ENCODE measurements around the gene RCN1. TPM values are rescaled to one million over a fixed set of nuclear protein-coding genes. Genes with fewer than 3 reads are reported as not detected.

RCN1 gene
- total and polyA plus RNA-seq, 2 donors from 2014 or later, result 82.0 to 85.0 TPM

DNA sequence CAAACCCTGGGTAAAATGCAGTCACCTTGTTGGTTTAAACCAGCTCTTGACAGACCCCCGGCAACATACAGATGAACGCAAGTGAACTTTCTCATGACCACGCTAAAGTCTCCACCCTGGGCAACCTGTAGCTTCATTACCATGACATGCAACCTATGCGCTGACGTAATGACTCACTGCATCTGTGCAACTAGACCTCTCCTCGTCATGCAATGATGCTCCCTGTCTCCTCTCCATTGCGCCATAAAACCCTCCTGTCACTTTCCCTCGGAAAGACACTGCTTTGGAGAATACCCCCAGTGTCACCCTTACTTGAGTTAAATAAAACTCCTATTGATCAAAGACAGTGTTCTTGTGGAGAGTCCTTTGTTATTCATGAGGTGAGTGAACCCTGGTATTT, 52.5 kb downstream of the RCN1 start:
- intact Hi-C loops (cut with DNase I), result no loop called here
- FAIRE-seq (no peak), DNase-seq (no peak)
- H3K36me3 ChIP-seq (ENCODE audit: control insufficient read depth in 2 of 3, insufficient read depth in 3 of 3, low read length in 3 of 3), result no peaks in the 10 kb centered on the region
- no peaks in the 10 kb centered on the region for H3K4me1 ChIP-seq (ENCODE audit: control insufficient read depth in 2 of 3, insufficient read depth in 2 of 3, low read depth in 1 of 3, low read length in 3 of 3)
- TF ChIP-seq, protein P1, sequence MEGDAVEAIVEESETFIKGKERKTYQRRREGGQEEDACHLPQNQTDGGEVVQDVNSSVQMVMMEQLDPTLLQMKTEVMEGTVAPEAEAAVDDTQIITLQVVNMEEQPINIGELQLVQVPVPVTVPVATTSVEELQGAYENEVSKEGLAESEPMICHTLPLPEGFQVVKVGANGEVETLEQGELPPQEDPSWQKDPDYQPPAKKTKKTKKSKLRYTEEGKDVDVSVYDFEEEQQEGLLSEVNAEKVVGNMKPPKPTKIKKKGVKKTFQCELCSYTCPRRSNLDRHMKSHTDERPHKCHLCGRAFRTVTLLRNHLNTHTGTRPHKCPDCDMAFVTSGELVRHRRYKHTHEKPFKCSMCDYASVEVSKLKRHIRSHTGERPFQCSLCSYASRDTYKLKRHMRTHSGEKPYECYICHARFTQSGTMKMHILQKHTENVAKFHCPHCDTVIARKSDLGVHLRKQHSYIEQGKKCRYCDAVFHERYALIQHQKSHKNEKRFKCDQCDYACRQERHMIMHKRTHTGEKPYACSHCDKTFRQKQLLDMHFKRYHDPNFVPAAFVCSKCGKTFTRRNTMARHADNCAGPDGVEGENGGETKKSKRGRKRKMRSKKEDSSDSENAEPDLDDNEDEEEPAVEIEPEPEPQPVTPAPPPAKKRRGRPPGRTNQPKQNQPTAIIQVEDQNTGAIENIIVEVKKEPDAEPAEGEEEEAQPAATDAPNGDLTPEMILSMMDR (IDR thresholded peaks at IDR 0.05; ENCODE audit: borderline replicate concordance, extremely low read depth, insufficient read depth), result no peak
- H3K27ac ChIP-seq (ENCODE audit: low read depth in 2 of 2, low read length in 2 of 2), result no peak overlapping the region
- no peaks in the 10 kb centered on the region for H3K27me3 ChIP-seq (ENCODE audit: control insufficient read depth, insufficient read depth, low read length)
- H3K9me3 ChIP-seq (ENCODE audit: control insufficient read depth in 2 of 3, insufficient read depth in 1 of 3, low read length in 3 of 3), result no peaks in the 10 kb centered on the region
- H3K4me3 ChIP-seq (ENCODE audit: low read length in 3 of 3), result no peak overlapping the region
- no peak overlapping the region for H3K9ac ChIP-seq (ENCODE audit: low read length in 3 of 3)

DNA sequence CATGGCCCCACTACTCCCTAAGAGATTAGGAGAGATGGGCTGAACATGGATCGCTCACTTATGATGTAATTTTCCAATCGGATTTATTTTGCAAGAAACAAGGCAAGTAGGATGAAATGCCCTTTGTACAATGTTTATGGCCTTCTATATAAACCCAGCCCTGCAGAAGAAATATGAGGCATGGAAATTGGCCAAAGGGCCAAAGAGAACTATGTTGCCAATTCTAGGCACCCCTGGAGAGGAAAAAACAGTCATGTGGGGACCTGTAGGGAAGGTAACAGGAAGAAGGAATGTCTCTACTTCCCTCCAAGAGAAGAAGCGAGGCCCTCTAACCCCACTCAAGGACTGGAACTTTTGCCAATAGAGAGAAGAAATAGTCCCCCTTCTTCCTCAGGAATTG, 54.4 kb downstream of the RCN1 start:
- no peak overlapping the region for H3K9ac ChIP-seq (ENCODE audit: low read length in 3 of 3)
- H3K4me1 ChIP-seq (ENCODE audit: control insufficient read depth in 2 of 3, insufficient read depth in 2 of 3, low read depth in 1 of 3, low read length in 3 of 3), result no peaks in the 10 kb centered on the region
- H3K27ac ChIP-seq (ENCODE audit: low read depth in 2 of 2, low read length in 2 of 2), result no peak overlapping the region
- no peaks in the 10 kb centered on the region for H3K27me3 ChIP-seq (ENCODE audit: control insufficient read depth, insufficient read depth, low read length)
- no peak overlapping the region for H3K4me3 ChIP-seq (ENCODE audit: low read length in 3 of 3)
- DNase-seq (no peak), FAIRE-seq (no peak)
- intact Hi-C loops (cut with DNase I), result no loop called here
- H3K36me3 ChIP-seq (ENCODE audit: control insufficient read depth in 2 of 3, insufficient read depth in 3 of 3, low read length in 3 of 3), result no peaks in the 10 kb centered on the region
- no peaks in the 10 kb centered on the region for H3K9me3 ChIP-seq (ENCODE audit: control insufficient read depth in 2 of 3, insufficient read depth in 1 of 3, low read length in 3 of 3)
- TF ChIP-seq, protein P1 (IDR thresholded peaks at IDR 0.05; ENCODE audit: borderline replicate concordance, extremely low read depth, insufficient read depth), result no peak

DNA sequence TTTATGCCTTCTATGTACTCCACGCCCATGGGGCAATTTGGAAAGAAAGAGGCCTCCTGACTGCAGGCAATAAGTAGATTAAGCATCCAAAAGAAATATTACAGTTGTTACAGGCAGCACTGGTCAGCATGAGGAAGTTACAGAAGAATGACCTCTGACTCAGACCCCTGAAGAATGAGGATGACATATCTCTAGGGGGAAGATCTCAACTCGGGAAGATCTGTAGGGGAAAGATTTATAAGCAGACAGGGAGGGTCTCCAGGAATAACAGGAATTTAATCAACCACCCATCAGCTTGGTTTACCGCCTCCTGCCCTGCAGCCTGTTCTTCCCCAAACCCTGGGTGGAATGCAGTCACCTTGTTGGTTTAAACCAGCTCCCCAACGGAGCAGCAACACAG, 58.0 kb downstream of the RCN1 start:
- intact Hi-C loops (cut with DNase I), result no loop called here
- no peak for FAIRE-seq
- no peak overlapping the region for H3K4me3 ChIP-seq (ENCODE audit: low read length in 3 of 3)

More for the DNA sequence above, 58.0 kb downstream of the RCN1 start:
- Histone ChIP-seq H3K9ac (ENCODE audit: low read length in 3 of 3) (no peak overlapping the region), H3K9me3 (ENCODE audit: control insufficient read depth in 2 of 3, insufficient read depth in 1 of 3, low read length in 3 of 3) (no peaks in the 10 kb centered on the region), H3K27me3 (ENCODE audit: control insufficient read depth, insufficient read depth, low read length) (no peaks in the 10 kb centered on the region), H3K4me1 (ENCODE audit: control insufficient read depth in 2 of 3, insufficient read depth in 2 of 3, low read depth in 1 of 3, low read length in 3 of 3) (no peaks in the 10 kb centered on the region), H3K36me3 (ENCODE audit: control insufficient read depth in 2 of 3, insufficient read depth in 3 of 3, low read length in 3 of 3) (no peaks in the 10 kb centered on the region), H3K27ac (ENCODE audit: low read depth in 2 of 2, low read length in 2 of 2) (no peak overlapping the region)
- TF ChIP-seq, protein P1 (IDR thresholded peaks at IDR 0.05; ENCODE audit: borderline replicate concordance, extremely low read depth, insufficient read depth), result no peak
- DNase-seq, result no peak

All from kidney (tissue), 14 donors.